SK-N-SH (cell line): ENCODE measurements around the gene TNFRSF17.
A peak's percentile ranks its signal among the peaks of the same experiment; 100 is the strongest.

Source experiments
- CHD2 ChIP-seq: fragments of 150-350 bp; IDR thresholded peaks from 2 replicates; pipeline ENCODE4 v1.6.1; 2018; ENCODE audit warnings: low read length; ENCODE audit not compliant: partially characterized antibody
- TF ChIP-seq, protein P1 (sequence below): IDR thresholded peaks from 2 replicates; pipeline ENCODE4 v1.4.0; 2012; ENCODE audit warnings: low read depth, borderline replicate concordance

DNA sequence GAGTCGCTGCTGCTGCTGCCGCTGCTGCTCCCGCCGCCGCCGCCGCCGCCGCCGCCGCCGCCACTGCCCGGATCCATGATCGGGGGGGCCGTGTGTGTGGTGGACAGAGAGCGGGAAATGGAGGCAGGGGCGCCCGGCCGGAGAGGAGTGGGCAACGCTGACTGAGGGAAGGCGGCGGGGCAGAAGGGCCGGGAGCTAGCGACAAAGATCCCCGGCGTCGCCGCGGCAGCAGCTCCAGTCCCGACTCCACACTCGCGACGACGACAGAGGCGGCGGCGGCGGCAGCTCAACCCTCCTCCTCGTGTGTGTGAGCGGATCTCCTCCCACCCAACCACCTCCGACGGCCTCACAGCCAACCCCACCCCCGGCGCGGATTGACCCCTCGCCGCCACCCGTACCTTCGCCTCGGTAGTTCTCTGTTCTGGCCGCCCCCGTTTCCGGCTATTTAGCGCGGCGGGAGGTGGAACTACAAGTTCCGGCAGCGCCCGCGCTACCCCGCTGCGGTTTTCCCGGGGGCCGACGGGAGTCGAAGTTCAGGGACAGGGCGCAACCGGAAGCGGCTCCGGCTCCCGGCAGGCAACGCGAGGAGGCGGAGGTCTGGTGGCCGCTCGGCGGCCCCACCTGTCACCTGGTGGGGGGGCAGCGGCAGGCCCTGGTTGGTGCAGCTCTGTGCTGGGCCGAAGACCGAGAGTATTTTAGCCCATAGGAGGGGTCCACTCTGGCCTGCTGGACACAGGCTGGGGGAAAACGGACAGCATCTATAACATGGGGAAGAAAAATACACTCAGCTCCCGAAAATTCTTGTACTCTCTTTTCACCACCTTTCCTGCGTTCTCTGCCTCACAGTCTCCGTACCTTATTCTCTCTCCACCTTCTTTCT, 49.1 kb upstream of the TNFRSF17 start, which contains the start of gene GSPT1:
- peak; percentile 90 for TF ChIP-seq CHD2
- TF ChIP-seq, protein P1, sequence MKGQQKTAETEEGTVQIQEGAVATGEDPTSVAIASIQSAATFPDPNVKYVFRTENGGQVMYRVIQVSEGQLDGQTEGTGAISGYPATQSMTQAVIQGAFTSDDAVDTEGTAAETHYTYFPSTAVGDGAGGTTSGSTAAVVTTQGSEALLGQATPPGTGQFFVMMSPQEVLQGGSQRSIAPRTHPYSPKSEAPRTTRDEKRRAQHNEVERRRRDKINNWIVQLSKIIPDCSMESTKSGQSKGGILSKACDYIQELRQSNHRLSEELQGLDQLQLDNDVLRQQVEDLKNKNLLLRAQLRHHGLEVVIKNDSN = peak; percentile 39; the same call in 1 of the 2 replicates
